Kidney tubule cell (primary cell): ENCODE results near the gene CLDN9.

Experiments used
- DNase-seq: peaks from one replicate; pipeline ENCODE4 v3.0.0-alpha.2; 2018; ENCODE audit warnings: low spot score

CLDN9 gene

DNA sequence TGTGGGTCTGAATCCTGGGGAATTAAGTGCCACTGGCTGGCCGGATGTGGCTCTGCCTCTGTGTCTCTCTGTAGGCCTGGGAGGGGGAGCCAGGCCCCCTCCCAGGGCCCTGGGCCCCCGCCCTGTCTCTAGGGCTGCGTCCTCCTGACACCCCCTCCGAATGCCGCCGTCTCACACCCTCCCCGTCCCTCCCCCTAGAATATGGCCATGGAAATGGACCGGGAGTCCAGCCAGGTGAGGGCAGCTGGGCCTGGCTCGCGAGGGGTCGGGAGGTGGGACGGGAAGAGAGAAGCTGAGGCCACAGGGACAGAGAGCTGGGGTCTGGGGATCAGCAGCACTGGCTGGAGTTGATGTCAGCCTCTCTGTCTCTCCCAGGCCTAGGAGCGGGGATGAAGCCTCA, 16.4 kb upstream of the CLDN9 start:
- DNase-seq: no peak

DNA sequence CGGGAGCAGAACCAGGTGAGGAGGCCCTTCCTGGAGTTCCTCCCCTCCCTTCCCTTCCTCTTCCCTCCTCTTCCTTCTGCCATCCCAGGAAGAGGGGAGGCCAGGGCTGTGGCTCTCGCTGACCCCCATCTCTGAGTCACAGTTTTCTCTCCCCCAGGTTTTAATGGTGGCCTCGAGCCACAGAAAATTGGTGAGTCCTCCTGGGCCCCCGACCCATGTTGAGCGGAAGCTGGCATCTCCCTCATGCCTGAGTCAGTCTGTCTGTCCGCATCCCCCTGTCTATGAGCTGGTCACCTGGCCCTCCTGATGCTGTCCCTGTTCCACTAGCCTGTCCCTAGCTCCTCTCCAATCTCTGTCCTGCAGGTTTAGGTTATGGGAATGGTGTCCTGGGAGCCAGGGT, 12.8 kb upstream of the CLDN9 start:
- no peak for DNase-seq

DNA sequence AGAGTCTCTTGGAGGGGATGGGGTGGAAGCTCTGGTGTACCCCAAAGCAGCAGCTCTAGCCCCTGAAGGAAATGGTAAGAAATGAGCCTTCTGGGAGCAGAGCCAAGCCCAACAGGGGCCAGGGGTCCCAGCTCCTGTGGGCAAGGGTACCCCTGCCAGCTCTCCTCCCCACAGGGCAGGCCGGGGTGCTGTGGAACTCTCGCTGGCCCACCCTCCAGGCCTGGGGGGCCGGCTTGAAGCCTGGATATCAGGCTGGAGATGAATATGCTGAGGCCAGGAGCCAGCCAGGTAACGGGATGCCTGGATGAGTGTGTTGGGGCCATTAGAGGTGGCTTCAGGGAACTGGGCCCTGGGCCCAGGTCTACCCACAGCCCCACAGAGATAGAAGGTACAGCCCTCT, 12.2 kb upstream of the CLDN9 start:
- no peak for DNase-seq

DNA sequence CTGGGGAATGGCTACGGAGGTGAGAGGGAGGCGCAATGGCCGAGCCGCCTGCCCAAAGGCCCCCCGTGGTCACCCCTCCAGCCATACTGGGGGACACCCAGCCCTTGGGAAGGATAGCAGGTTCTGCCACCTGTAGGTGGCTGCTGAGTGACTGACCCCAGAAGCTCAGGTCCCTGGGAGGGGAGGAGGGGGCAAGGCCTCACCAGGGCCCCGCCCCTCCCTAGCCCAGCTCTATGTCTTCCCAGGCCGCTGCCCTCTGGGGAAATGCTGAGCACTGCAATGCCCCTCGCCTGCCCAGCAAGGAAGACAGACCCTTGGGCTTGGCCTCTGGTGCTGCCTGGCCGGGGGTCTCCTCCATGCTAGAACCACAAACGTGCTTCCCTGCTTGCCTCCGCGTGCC, 11.4 kb upstream of the CLDN9 start:
- no peak for DNase-seq

DNA sequence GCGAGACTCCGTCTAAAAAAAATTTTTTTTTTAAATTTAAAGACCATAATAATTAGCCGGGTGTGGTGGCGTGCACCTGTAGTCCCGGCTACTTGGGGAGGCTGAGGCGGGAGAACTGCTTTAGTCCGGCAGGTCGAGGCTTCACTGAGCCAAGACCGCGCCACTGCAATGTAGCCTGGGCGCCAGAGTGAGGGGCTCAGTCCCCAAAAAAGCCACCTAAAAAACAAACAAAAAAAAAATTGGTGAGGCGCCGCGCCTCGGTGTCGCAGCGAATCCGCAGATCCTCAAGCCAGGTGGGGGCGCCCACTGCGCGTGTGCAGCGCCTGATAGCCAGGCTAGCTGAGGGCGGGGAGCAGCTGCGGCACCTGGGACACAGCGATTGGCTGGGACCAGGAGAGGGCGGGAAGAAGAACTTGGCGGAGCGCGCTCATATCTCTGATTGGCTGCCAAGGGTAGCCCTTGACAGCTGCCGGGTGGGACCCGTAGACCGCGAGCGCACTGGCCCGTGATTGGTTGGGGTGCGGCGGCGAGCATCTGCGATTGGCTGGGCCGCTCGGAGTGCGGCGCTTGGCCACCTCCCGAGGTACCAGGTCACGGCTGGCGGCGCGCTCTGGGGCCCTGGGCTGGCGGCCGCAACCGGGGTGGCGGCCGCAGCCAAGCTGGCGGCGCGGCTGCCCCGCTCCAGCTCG, 9.0 kb upstream of the CLDN9 start:
- peak; percentile 99 for DNase-seq

DNA sequence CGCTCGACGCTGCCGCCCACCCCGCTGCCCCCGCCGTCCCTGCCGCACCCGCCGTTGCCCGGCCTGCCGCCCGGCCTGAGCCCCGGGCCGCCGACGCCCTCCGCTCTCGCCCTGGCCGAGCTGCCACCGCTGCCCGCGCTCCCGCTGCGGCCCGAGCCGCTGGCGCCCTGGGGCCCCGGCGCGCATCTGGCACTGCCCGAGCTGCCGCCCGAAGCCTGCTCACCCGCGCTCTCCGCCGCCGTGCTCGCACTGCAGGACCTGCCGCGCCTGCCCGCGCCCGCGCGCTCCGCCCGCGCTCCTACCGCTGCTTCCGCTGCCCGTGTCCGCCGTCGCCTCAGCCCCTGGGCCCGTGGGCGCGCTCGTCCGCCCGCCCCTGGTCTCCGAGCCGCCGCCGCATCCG, 8.4 kb upstream of the CLDN9 start:
- DNase-seq: peak; percentile 35

DNA sequence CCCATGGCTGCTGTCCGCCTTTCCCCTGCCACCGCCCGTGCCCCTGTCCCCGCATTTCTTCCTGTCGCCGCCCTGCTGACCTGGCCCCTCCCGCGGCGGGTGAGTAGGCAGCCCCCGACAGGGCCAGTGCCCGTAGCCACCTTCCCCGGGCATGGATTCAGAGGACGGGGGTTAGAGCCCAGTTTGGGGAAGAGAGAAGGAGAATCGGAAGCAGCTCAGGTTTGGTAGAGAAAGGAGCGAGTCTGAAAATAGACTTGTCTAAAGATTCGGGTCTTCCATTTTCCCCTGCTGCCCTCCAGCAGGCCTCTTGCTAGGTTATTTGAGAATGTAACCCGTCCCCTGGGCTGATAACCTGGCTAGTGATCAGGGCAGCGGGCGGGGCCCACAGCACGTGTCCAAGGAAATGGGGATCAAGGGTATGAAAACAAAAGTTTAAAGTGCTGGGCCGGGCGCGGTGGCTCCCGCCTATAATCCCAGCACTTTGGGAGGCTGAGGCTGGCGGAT, 7.9 kb upstream of the CLDN9 start:
- DNase-seq: peak; percentile 65

DNA sequence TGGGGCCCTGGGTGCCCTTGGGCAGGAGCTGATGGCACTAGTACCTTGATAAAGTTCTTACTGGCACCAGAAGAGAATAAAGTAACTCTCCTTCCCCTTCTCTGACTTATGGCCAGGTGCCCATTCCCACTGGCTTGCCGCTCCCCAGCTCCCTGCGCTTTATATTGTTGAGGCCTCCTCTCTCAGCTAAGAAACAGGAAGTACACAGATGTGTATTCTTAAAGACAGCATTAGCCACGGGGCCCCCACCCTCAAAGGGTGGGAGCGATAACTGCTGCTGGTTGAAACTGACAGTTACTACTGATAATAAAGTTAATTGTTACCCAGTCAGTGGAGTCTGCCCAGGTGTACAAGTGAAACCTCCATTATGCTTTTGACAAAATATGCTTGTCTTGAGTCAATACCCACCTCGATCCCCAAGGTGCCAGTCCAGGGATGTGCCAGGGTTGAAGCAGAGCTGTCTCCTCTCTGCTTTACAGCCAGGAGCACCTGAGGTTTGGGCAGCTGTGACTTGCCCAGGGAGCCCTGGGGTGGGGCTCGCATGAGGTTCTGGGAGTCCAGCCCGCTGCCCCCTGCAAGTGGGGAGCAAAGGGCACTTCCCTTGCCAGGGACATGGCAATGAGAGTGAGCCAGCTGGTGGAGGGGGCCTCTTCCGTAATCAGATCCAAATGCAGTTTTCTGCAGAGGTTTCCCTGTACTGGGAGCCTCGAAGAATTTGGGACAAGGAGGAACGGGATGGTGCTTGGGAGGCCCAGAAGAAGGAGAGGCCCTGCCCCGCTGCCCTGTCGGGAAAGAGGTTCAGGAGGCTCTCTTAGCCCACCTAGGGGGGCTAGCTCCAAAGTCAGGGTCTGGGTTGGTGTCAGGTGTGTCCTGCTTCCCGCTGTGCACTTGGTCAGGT, 5.4 kb upstream of the CLDN9 start:
- no peak for DNase-seq

DNA sequence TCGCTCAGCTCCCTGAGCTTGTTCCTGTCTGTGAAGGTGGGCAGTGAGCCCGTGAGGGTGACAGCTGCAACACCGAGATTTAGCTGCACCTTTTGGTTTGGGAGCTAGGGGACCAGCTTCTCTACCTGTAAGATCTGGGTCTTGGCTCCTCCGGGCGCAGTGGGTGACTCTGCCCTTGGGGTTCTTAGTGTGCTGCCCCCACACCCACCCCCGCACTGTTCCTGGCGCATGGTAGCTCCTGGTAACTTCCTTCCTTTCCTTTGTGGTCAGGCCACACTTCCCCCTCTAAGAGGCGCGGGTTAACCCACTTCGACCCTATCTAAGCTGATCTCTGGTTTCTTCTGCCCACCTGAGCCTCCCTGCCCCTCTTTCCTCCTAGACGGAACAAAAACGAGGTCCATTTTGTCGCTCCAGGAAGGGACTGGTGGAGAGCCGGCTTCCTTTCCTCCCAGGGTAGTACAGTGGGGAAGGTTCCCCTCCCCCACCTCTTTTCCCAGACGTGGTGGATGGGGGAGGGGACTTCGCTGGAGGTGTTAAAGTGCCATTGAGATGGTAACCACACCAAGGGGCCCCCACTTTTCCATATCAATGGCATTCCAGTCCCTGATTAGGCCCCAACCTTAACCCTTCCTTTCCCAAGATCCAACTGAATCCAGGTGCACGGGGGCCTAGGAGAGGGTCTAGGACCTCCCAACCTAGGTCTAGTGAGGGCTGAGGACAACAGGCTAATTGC, 4.6 kb upstream of the CLDN9 start:
- DNase-seq: no peak

DNA sequence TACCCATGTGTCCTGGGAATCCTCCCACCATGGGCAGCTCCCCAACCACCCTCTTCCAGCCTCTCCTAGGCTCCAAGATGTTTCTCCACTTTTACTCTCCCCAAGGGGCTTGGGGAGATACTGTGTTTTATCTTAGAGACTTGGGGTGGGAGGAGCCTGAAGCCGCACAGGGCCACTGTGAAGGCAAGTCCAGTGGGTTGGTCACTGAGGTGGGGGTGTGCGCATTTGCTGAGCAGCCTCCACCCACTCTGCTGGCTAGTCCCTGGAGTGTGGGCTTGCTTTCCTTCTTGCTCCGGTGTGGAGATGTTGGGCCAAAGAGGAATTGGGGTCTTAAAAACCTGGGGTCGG, 4.1 kb upstream of the CLDN9 start:
- DNase-seq: no peak

DNA sequence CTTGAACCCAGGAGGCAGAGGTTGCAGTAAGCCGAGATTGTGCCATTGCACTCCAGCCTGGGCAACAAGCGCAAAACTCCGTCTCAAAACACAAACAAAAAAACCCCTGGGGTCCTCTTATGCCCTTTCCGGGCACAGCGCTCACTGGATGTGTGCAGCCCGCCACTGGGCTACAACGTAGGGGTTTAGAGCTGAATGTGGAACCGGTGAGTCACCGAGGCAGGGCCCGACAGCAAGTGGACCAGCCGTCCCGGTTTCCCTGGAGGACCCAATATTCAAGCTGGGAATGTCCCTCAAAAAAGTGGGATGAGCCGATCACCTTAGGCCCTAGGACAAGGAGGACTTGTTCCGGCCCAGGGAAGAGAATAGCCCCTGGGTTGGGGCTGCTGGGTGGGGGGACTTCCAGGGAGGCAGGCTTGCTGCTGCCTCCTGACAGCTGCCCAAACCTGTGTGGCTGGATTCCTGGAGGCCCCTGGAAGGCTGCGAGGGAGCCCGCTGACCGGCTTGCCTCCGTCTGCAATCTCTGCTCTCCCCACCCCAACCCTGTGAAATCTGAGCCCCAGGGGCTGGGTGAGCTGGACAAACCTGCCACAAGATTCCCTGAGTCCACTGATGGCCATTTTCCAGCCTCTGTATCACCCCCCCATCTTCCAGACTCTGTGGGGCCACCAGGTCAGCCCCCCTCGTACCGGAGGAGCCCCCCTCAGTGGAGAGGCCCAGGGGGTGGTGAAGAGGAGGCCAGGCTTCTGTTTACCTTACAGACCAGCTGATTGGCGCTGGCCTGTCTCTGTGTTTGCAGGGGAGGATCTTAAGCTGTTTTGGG, 2.9 kb upstream of the CLDN9 start:
- DNase-seq: peak; percentile 67

DNA sequence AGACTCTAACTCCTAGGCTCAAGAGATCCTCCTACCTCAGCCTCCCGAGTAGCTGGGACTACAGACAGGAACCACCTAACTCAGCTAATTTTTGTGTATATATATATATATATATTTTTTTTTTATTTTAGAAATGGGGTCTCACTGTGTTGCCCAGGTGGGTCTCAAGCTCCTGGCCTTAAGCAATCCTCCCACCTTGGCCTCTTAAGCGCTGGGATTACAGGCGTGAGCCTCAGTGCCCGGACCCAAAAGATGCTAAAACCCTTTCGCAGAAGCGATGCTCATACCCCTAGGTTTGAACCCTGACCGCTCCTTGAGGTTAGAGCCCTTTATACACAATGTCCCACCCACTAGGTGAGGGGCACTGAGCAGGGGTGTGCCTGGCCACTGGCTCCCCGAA, 2.2 kb upstream of the CLDN9 start:
- DNase-seq: no peak

DNA sequence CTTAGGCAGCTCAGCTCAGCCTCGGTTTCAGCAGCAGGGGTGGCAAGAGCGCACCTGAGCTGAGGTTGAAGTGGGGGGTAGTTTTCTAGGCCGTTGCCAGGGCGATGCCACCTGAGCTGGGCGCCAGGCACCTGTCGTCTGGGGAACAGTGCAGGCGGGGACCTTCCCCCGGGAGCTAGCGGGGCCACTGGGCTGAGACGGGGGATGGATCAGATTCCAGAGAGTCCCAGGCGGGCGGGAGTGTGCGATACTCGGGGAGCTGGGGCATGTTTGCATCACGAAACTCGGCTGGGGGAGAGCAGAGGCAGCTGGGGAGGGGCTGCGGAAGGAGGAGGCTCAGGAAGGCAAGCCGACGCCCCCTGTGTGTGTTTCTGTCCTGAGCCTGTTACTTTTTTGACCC, 477 bp upstream of the CLDN9 start:
- DNase-seq: peak; percentile 48

DNA sequence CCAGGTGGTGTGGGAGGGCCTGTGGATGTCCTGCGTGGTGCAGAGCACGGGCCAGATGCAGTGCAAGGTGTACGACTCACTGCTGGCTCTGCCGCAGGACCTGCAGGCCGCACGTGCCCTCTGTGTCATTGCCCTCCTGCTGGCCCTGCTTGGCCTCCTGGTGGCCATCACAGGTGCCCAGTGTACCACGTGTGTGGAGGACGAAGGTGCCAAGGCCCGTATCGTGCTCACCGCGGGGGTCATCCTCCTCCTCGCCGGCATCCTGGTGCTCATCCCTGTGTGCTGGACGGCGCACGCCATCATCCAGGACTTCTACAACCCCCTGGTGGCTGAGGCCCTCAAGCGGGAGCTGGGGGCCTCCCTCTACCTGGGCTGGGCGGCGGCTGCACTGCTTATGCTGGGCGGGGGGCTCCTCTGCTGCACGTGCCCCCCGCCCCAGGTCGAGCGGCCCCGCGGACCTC, 798 bp downstream of the CLDN9 start:
- DNase-seq: peak; percentile 47

DNA sequence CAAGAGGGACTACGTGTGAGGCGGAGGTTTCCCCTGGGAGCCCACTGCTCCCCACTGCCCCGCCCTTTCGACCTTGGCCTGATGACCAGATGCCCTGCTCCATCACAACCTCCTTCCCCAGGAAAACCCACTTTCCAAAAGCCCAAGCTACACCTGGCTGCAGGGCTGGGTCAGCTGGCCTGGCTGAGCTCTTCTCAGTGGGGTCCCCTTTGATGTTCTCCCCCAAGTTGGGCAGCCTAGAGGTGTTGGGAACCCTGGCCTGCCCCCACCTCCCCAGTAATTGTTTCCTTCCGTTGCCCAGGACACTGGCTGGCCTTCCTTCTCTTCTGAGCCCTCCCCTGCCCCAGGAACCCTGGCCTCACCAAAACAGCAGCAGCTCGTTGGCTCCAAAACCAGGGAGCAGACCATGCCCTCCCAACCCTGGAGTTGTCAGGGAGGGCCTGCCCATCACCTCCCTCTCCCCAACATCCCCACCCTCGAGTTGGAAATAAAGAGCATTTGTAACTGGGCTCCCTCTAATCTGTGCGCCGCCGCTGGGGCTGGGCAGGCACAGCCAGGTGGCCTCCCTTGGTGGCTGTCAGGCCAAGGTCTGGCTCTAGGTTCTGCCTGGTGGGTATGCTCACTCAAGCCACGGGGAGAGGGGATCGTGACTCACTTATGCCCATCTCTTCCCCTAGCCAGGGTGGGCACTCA, 1.4 kb downstream of the CLDN9 start:
- DNase-seq: no peak

DNA sequence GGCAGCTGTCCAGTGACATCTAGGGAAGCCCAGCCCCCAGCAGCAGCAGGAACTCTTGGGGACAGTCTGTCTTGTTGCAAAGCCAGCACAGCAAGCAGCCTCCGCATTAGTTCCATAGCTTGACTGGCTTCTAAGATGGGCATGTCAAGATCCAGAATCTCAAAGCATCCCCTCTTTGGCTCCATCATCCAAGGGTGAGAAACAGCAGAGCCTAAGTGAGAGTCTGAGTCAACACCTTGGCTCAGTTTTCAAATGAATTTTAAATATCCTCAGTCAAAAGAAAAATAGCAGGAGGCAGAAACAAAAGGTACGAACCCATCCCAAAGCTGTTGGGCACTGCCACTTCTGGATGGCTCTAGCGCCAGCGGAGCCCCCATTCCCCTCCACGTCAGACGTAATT, 2.2 kb downstream of the CLDN9 start:
- DNase-seq: no peak

DNA sequence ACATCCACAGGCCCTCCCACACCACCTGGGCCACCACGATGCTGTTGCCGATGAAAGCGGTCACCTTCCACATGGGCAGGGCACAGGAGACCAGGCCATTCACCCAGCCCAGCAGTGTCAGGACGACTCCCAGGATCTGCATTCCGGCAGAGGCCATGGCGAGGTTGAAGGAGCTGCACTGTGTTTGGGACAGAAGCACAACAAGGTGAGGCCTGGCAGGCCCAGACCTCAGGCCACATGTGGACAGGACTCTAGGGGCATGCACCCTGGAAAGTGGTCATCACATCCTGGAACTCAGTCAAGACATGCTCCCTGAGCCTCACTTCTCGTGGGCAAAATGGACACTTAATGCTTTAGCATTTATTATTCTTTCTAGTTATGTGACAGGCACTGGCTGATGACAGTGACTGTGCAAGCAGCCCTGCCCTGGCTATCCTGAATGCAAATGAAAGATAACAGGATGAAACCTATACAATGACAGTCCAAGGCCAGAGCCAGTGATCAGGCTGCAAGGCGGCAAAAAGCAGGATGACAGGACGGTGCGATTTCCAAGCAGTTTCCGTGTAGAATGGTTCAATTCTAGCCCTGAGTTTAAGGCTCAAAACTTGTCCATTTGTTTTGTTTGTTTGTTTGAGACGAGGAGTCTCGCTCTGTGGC, 3.3 kb downstream of the CLDN9 start:
- no peak for DNase-seq

DNA sequence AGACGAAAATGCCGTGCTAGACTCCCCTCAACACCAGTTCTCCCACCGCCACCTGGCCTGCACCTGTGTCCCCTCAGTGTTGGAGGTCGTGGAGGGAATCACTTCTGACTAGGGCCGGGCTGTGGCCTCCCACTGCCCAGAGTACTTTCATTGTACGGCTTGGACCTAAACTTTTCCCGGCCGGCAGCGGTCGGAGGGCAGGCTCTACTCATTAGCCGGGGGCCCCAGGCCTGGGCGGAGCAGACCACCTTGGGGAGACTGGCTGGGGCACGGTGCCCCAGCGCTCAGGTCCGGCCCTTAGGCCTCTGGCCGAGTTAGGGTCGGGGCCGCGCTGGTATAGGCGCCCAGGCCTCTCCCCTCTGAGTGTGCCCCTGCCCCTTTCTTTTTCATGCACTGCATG, 4.6 kb downstream of the CLDN9 start:
- no peak for DNase-seq

DNA sequence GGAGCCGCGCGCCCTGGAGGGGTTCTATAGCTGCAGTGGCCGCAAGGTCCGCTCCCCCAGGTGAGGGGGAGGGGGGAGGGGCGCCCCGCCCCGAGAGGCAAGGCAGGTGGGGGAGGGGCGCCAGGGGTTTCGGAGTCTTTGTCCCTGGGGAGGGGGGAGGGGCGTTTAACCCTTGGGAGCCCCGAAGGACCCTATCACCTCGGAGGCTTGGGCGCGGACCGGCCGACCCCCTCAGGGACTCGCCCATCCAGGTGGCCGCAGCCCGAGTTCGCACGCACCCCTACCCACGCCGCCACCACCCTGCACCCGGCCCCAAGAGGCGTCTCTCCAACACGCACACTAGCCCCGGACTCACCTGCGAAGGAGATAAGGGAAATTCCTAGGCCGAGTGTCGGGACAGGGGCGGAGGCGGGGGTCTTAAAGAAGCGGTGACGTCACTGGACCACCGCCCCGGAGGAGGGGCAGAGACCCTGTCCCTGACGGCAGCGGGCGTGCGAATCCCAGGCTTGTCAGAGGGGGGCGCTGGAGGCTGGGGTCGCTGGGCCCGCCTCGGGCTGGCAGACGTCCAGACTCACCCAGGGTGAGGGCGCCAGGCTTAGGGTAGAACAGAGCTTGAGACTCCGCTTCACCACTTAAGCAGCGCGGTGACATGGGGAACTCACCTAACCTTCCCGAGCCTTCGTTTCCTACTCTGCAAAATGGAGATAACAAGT, 5.2 kb downstream of the CLDN9 start, which contains the start of gene CLDN6:
Gene CLDN6, minus strand, starts transcription at position 390 of the 713 bp plus-strand sequence. CDS start 2,162 bp downstream, outside the sequence.
- peak; percentile 36 for DNase-seq
